ENCODE results near the gene PES1.

Gene PES1

DNA sequence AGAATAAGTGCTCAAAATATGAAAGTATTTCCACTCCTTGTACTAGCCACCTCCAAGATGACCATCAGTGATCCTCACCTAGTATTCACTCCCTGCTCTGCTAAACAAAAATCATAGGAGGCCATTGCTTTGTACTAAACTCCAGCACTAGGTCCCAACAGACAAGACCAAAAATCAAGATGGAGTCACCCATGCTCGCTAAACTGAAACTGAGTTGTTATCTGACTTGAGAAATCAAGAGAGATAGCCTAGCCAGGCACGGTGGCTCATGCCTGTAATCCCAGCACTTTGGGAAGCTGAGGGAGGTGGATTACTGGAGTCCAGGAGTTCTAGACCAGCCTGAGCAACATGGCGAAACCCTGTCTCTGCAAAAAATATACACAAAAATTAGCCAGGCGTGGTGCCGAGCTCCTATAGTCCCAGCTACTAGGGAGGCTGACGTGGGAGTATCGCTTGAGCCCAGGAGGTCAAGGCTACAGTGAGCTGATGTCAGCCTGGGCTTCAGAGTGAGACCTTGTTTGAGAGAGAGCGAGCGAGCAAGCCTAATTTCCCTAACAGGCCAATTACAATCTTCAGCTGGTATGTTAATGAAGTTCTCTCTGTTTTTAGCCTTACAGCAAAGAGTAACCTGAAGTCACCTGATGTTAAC is 54.5 kb downstream of the PES1 start:
- H3K27ac Mint-ChIP-seq: peak overlapping the region in 1 of 3 experiments; percentile 2

DNA sequence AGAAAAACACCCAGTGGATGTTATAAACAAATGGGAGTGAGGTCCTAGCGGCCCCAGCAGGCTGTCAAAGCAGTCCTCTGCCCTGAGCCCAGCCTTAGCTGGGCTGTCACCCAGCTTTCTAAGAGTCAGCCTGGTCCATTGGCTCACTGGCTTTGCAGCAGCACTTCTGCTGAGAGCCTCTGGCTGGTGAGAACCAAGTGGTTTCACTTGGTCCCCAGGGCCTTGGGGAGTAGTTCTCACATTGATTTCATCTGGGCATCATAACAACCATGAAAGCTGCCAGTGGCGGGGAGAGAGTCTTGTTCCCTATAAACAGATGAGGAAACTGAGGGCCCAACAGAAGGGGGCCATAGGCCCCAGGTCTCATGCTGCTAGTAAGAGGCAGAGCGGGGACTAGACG is 56.5 kb downstream of the PES1 start:
- Mint-ChIP-seq H3K9me3 (no peaks in the 10 kb centered on the region), H3K27ac (no peak overlapping the region), H3K27me3 (ENCODE audit: low read depth) (peaks cover 6% of the 10 kb centered on the region), H3K4me3 (no peak overlapping the region), H3K4me1 (no peaks in the 10 kb centered on the region), H3K36me3 (ENCODE audit: low read depth) (no peaks in the 10 kb centered on the region)
- TF ChIP-seq, protein P1, sequence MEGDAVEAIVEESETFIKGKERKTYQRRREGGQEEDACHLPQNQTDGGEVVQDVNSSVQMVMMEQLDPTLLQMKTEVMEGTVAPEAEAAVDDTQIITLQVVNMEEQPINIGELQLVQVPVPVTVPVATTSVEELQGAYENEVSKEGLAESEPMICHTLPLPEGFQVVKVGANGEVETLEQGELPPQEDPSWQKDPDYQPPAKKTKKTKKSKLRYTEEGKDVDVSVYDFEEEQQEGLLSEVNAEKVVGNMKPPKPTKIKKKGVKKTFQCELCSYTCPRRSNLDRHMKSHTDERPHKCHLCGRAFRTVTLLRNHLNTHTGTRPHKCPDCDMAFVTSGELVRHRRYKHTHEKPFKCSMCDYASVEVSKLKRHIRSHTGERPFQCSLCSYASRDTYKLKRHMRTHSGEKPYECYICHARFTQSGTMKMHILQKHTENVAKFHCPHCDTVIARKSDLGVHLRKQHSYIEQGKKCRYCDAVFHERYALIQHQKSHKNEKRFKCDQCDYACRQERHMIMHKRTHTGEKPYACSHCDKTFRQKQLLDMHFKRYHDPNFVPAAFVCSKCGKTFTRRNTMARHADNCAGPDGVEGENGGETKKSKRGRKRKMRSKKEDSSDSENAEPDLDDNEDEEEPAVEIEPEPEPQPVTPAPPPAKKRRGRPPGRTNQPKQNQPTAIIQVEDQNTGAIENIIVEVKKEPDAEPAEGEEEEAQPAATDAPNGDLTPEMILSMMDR (IDR thresholded peaks at IDR 0.05; ENCODE audit: unreplicated experiment in 3 of 3): no peak

More for the DNA sequence above, 54.5 kb downstream of the PES1 start:
- Mint-ChIP-seq H3K36me3 (ENCODE audit: low read depth) (no peaks in the 10 kb centered on the region), H3K27me3 (ENCODE audit: low read depth) (peaks cover 6% of the 10 kb centered on the region), H3K9me3 (no peaks in the 10 kb centered on the region), H3K4me3 (no peak overlapping the region), H3K4me1 (no peaks in the 10 kb centered on the region)
- TF ChIP-seq, protein P1 (IDR thresholded peaks at IDR 0.05; ENCODE audit: unreplicated experiment in 3 of 3): no peak

DNA sequence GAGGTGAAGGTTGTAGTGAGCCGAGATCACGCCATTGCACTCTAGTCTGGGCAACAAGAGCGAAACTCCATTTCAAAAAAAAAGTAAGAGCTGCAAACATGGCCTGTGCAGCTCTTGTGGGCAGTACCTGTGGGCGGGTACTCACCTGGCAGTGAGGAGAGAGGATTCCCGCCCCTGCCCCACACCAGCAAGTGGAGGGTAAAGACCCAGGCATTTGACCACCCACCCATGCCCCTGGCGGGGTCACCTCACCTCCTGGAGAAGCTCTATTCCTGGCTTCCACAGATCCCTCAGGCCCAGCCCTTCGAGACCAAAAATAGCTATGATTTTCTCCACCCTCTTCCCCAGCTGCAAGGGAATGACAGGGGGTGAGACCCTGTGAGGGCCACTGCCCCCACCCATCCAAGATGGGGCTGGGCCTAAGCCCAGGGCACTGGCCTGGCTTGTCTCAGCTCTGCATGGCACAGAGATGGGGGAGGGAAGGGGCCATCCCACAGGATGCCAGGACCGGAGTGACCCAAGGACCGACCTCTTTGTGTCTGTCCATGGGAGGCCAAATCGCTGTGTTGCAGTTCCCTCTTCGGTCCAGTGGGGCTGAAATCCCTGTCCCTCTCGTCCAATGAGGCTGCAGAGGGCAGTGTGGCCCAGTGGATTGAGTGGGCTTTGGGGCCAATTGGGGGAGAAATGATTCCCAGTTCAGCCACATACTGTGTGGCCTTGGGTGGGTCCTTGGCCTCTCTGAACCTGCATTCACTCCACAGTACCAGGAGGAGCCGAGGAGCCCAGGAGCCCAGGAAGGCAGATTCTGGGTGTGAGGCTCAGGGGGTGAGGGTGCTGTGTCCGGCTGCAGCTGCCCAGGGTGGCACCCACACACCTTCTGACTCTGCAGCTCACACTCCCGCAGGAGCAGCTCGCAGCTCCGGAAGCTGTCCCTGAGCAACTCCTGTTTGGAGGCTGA is 59.8 kb downstream of the PES1 start:
- Mint-ChIP-seq H3K4me3 (no peak overlapping the region), H3K9me3 (no peaks in the 10 kb centered on the region), H3K4me1 (no peaks in the 10 kb centered on the region), H3K27ac (no peak overlapping the region), H3K27me3 (ENCODE audit: low read depth) (peaks cover 3% of the 10 kb centered on the region), H3K36me3 (ENCODE audit: low read depth) (no peaks in the 10 kb centered on the region)
- TF ChIP-seq, protein P1 (IDR thresholded peaks at IDR 0.05; ENCODE audit: unreplicated experiment in 3 of 3): no peak

DNA sequence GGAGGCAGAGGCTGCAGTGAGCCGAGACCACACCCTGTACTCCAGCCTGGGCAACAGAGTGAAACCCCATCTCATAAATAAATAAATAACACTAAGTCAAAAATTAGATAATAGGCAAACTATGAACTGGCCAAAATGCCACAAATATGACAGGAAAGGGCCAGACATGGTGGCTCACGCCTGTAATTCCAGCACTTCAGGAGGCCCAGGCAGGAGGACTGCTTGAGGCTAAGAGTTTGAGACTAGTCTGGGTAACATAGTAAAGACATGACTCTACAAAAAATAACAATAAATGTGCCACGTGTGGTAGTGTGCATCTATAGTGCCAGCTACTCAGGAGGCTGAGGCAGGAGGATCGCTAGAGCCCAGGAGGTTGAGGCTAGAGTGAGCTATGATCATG is 65.1 kb downstream of the PES1 start:
- Mint-ChIP-seq H3K36me3 (ENCODE audit: low read depth) (no peaks in the 10 kb centered on the region), H3K4me3 (no peak overlapping the region), H3K27ac (no peak overlapping the region), H3K27me3 (ENCODE audit: low read depth) (no peaks in the 10 kb centered on the region), H3K4me1 (no peaks in the 10 kb centered on the region), H3K9me3 (no peaks in the 10 kb centered on the region)
- TF ChIP-seq, protein P1 (IDR thresholded peaks at IDR 0.05; ENCODE audit: unreplicated experiment in 3 of 3): no peak

Measured in nephron (organoid).